NCI-H1436 (cell line): ENCODE measurements around the gene PSG7.
"Not testable (repeated sequence)": the region's sequence is repeated elsewhere in the genome, so short reads cannot be mapped to it uniquely, and the experiment has no call there.

Source experiments
- DNase-seq: peaks from one replicate; lab custom pipeline; 2025; lab: John Stamatoyannopoulos, UW

PSG7 gene

DNA sequence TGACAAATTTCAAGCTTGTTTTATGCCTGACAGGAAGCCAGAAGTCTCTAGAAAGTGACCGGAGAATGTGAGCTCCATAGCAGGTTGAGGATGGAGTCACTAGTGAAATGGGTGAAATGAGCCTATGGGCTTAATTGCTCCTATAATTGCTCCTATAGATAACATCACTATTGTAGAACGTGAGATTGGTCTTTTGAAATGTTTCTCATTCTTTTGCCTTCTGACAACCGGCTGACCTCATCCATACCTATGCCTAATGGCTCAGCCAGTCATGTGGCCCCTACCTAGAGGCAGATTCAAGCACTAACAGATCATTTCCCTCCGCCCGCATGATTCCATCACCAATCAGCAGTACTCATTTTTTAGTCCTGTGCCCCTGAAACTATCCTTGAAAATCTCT is 23.5 kb downstream of the PSG7 start:
- DNase-seq: not testable (repeated sequence)

DNA sequence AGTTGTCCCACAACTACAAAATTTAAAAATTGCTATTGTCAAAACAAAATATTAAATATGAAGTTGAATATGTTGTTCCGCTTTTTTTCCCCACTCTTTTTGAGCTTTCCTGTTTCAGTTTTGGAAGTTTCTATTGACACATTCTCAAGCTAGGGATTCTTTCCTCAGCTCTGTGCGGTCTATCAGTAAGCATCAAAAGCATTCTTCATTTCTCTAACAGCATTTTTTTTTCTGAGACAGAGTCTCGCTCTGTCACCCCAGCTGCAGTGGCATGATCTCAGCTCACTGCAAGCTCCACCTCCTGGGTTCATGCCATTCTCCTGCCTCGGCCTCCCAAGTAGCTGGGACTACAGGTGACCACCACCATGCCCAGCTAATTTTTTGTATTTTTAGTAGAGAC is 24.1 kb downstream of the PSG7 start:
- DNase-seq: not testable (repeated sequence)

DNA sequence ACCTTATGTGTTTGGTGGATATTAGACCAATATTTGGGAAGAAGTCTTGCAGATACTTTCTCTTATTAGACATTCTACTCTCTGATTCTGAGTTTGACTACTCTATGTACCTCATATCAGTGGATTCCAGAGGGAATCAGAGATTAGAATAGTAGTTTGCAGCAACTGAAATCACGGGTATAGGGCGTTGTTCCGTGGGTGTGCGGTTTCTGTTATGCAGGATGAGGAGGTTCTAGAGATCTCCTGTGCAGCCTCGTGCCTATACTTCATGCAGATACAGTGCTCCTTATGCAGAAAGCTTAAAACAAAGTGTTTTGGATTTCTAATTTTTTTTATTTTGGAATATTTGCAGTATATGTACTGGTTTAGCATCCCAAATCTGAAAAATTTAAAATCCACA is 25.3 kb downstream of the PSG7 start:
- not testable (repeated sequence) for DNase-seq

DNA sequence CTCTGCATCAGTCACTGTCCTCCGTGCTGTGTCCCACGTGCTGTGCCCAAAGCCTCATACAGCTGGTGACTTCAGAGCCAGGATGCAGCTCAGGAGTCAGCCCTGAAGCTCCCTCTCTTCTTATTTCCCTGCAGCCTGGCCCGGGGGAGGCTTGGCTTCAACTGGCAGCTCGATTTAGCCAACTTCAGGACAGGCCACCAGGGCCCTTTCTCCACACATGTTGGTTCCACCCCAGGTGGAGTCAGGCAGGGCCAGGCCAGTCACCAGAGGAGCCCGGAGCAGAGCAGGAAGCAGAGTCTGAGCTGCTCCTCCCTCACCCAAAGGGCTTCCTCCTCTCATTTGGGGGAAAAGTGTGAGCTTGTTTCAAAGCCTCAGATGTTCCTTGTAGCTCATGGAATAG is 30.8 kb downstream of the PSG7 start:
- not testable (repeated sequence) for DNase-seq

DNA sequence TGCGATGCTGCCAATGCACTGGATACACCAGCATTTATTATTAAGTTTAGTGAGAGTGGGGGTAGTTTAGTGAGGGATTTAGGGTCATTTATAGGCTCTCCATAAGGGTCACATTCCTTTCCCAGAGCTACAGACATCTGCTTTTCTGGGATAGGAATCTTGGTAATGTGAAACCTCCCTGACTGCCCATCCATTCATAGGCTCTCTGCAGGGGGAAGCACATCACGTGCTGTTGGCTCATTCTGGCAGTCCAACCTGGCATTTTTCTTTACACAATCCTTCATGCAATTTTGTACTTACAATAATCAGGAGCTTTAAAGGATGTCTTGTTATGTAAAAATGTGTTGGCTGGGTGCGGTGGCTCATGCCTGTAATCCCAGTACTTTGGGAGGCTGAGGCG is 36.4 kb downstream of the PSG7 start:
- DNase-seq: not testable (repeated sequence)

DNA sequence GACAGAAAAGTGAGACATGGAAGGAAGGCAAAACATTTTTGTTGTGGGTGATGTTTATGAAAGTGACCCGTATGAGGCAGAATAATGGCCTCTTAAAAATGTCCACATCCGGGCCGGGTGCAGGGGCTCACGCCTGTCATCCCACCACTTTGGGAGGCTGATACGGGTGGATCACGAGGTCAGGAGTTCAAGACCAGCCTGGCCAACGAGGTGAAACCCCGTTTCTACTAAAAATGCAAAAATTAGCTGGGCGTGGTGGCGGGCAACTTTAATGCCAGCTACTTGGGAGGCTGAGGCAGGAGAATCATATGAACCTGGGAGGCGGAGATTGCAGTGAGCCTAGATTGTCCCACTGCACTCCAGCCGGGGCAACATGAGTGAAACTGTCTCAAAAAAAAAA is 37.3 kb downstream of the PSG7 start:
- not testable (repeated sequence) for DNase-seq

DNA sequence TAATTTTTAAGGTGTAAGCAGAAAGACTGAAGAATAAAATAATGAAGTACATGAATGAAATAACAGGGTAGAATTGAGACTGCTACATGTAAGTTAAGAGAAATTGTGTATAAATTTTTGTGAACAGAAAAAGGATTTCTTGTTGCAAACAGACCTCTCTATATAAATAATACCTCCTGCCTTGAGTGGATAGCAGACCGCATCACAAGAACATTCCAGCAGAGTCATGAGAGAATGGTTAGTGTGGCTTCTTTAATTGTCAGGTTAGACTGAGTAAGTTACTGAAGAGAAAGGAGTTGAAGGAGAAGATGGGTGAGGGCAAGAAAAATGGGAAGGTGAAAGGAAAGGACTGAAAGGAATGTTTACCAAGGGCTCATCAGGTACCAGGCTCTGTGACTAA is 37.9 kb downstream of the PSG7 start:
- DNase-seq: not testable (repeated sequence)

DNA sequence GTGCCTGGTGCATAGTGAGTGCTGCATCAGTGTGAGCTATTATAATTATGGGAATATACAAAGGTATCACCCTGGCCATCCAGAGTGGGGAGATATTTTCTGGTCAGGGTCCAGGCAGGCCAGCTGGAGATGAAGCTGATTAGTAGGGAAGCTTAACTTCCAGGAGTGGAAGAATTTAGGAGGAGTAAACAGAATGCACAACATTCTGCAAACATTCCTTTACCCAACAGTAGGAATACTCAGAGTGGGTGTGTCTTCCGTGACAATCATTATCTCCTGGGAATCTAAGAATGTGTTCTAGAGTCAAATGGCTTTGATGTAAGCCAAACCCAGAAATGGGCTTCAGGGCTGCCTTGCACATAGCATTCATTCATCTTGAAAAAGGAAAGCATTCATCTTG is 38.4 kb downstream of the PSG7 start:
- DNase-seq: not testable (repeated sequence)

DNA sequence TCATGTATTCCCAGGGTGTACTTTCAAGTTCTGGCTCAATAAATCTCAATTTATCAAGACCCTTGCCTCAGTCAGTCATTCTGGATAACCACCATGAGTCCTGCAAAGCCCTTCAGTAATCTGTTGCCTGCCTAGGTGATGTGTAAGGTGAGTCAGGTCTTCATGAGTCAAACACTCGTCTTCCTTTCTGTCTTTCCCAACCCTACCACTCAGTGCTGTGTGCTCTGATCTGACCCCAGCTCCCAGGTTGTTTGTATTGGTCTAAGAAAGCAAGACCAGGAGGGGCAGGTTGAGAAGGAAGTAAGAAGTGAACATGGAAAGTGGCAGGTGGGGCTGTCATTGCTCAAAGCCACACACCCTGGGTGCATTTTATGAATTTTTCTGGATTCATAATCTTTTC is 39.3 kb downstream of the PSG7 start:
- DNase-seq: not testable (repeated sequence)

DNA sequence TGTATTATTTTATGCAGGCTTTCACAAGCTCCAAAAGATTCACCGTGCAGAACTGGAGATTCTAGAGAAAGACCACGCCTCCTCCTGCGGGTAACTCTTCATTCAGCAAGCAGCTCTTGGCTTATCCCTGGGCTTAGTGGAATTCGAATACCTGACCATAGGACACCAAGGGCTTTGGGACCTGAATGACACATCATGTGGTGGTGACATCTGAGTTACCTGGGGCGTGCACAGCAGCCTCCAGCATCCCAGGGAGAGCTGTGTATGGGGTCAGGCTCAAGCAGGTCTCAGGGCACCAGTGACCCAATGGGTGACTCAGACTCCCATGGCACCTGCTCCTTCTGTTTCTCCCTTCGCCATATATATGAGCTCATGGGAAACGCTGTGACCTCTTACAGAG is 46.6 kb downstream of the PSG7 start:
- DNase-seq: not testable (repeated sequence)

DNA sequence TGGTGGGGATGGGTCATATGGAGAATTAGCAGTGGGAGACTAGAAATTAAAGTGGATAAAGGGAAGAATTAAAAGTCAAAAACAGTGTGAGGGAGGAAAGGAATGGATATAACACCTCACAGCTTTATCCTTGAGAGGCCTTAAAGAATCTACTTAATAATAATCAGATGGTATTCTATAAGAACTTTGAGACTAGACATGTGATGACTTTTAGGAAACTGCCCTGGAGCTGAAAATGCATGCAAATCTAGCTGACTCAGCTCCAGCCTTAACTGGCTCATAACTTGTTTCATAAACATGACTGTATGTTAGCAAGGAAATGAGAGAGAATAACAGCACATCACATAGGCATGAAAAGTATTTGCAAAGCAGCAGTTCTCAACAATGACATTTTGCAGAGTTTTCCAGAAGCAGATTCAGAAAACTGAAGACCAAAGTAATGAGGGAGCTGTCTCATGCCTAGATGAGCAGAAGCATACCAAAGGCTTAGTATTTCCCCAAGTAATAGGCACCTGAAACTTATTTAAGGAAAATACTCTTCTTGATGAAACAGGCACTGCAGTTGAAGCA is 49.0 kb downstream of the PSG7 start:
- DNase-seq: not testable (repeated sequence)

DNA sequence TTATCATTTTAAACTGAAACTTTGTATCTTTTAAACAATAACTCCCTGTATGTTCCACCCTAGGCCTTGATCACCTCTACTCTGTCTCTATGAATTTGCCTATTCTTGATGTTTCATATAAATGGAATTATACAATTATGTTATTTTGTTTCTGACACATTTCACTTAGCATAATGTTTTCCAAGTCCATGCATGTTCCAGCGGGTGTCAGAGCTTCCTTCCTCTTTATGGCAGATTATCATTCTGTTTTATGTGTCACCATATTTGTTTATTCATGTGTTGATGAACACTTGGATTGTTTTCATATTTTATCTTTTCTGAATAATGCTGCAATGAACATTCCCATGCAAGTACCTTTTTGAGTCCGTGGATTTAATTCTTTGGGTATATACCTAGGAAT is 54.3 kb downstream of the PSG7 start:
- not testable (repeated sequence) for DNase-seq

DNA sequence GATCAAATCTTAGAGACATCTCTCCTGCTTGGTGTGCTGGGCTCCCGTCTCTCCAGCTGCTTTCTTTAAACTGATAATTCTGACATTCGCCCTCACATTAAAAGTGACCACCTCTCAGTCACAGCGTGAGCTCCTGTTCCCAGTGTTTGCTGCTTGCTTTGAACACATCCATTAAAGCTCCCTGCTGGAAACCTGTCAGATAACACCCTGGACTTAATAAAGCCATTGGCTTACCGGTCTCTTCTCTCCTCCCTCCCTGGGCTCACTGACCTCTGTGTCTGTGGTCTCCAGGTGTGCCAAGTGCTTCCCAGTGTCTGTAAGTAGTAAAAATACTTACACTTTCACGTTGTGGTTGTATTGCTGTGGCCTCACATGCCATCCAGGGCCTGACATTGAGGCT is 55.0 kb downstream of the PSG7 start:
- not testable (repeated sequence) for DNase-seq

DNA sequence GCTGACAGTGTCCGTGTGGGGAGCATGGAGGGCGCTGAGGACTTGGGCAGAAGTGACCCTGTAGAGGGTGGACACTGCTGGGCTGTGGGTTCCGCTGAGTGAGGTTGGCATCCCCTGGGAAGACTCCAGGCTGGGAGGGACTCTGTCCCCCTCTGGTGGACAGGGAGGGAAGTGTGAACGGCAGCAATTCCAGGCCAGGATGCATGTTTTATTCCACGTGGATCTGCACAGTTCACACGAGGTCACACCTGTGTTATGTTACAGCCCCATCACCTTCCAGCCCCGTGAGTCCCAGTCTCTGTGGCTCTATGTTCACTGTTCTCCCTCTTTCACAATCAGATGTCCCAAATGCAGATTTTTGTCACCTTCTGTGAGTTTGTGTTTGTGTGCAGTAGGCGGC is 55.7 kb downstream of the PSG7 start:
- not testable (repeated sequence) for DNase-seq

DNA sequence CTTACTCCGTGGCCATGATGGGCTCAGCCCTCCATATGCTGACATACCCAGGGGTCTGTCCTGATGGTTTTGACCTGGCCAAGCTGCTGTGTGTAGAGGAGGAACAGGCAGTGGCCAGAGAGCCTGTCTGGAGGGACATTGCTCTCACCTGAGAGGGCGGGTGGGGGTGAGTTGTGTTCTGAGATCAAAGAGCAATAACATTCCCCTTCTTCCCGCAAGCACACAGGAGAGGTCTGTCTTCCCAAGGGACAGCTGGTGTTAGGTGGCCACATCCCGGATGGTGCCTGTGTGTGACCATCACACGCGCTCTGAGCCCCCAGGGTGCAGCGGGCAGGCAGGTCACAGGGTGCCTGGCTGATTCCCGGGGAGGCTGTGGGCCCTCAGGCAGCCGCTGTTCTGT is 56.4 kb downstream of the PSG7 start:
- not testable (repeated sequence) for DNase-seq

DNA sequence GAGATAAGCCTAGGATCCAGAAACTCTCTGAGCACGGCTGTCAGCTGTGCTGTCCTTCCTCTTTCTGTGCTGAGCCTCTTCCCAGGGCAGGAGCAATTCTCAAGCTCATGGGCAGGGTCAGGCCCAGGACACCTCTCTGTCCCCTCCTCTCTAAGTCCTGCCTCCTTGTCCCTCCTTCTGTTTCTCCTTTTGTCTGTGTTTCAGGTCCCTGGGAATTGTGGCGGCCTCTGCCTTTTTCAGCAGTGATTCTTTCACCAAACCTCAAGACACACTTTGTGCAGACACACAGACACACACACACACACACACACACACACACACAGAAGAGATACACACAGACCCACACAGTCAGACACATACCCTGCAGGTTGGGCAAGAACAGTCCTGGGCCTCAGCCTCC is 57.4 kb downstream of the PSG7 start, which contains the start of gene PSG1:
TSS of gene PSG1 (minus strand) at position 101 of the 400 bp plus-strand sequence. CDS start 132 bp downstream, outside the sequence.
- DNase-seq: no peak

DNA sequence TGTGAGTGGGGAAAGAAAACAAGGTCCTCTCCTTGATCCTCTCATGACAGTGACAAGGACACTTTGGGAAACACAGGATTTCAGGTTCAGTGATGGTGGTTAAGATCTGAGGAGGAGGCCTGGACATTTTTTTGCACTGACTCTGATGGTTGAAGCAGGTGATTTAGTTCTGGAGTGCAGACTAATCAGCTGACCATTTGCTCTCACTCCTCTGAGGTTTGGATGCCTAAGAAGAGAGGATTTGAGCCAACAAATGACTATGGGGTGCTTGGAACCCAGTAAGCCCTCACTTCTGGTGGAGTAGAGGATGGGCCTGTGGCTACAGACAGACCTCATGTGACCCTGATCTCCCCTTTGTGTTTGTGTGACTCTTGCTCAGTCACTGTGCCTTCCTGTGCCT is 60.4 kb downstream of the PSG7 start:
- not testable (repeated sequence) for DNase-seq

DNA sequence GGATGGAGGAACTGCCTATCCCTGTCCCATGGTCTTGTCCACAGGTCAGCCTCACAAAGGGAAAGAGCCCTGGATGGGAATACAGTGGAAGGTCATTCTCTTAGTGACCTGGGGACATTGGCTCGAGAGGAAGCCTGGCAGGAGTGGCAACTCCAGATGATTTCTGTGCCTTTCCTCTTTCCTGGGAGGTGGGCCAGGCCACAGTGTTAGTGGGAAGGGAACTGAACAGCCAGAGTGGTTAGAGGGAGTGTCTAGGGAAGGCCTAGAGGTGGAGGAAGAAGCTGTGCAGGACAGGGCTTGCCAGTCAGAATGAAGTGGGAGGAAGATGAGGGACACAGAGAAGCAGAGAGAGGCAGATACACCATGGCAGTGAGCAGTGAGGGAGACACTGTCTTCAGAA is 61.1 kb downstream of the PSG7 start:
- not testable (repeated sequence) for DNase-seq

DNA sequence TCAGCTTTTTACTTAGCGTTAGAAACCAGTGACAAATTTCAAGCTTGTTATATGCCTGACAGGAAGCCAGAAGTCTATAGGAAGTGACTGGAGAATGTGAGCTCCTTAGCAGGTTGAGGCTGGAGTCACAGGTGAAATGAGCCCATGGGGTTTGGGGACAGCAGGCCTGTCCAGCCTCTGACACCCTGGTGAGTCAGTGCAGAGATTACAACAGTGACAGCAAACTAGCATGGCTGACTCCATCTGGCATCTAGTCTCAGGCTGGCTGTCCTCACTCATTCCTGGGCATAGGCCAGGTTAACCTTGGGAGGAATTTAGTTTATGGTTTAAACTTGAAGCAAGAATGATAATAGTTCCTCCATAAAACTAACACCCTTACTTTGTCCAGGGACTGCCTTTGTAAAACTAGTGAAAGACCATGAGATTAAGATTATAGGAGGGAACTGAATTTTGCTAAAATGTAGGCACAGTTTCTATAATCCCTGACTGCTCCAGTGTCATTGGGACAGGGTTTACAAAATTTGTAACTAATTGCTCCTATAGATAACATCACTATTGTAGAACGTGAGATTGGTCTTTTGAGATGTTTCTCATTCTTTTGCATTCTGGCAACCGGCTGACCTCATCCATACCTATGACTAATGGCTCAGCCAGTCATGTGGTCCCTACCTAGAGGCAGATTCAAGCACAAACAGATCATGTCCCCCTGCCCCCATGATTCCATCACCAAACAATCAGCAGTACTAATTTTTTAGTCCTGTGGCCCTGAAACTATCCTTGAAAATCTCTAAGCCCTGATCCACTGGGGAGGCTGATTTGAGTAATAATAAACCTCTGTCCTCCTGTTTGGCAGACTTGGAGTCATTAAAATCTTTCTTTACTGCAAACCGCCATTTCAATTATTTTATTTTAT is 61.9 kb downstream of the PSG7 start:
- not testable (repeated sequence) for DNase-seq

DNA sequence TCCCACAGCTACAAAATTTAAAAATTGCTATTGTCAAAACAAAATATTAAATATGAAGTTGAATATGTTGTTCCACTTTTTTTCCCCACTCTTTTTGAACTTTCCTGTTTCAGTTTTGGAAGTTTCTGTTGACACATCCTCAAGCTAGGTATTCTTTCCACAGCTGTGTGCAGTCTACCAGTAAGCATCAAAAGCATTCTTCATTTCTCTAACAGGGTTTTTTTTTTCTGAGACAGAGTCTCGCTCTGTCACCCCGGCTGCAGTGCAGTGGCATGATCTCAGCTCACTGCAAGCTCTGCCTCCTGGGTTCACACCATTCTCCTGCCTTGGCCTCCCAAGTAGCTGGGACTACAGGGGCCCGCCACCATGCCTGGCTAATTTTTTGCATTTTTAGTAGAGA is 62.9 kb downstream of the PSG7 start:
- DNase-seq: not testable (repeated sequence)
